K562 (cell line): Measurements from ENCODE around the gene WFIKKN1. TPM values are rescaled to one million over a fixed set of nuclear protein-coding genes. Genes with fewer than 3 reads are reported as not detected.

Experiments
- BRF1 ChIP-seq: IDR thresholded peaks from 3 replicates; pipeline ENCODE4 v1.6.1; 2011; ENCODE audit warnings: borderline replicate concordance, mild to moderate bottlenecking; ENCODE audit not compliant: insufficient read length; ENCODE audit errors: extremely low read depth
- C11orf30 ChIP-seq: fragments of 450-650 bp; IDR thresholded peaks from 2 replicates; pipeline ENCODE4 v1.6.1; 2016; ENCODE audit warnings: low read depth, mild to moderate bottlenecking
- CREBBP ChIP-seq: IDR thresholded peaks from one replicate; pipeline ENCODE4 v1.6.1; 2012; ENCODE audit warnings: low read depth, mild to moderate bottlenecking, control low read depth, inconsistent platforms, low read length
- GABPB2 ChIP-seq: fragments of 250-450 bp; sonication (Bioruptor Pico); conservative IDR thresholded peaks from 2 replicates; pipeline ENCODE4 v1.5.1; 2021; ENCODE audit warnings: mild to moderate bottlenecking
- MCM5 ChIP-seq: fragments of 450-650 bp; IDR thresholded peaks from 2 replicates; pipeline ENCODE4 v1.6.1; 2016; ENCODE audit warnings: low read depth
- MEF2D ChIP-seq: conservative IDR thresholded peaks from 2 replicates; pipeline ENCODE4 v1.6.1; 2016; ENCODE audit warnings: low read depth, missing genetic modification characterization, missing compliant biosample characterization
- MXI1 ChIP-seq: IDR thresholded peaks from 2 replicates; pipeline ENCODE4 v1.6.1; 2011; ENCODE audit warnings: low read depth, mild to moderate bottlenecking, improper control_type of control experiment, low read length
- RBM15 ChIP-seq: fragments of 200-400 bp; formaldehyde crosslinking; IDR thresholded peaks from 2 replicates; pipeline ENCODE4 v1.6.1; 2018; ENCODE audit warnings: mild to moderate bottlenecking, low read length, moderate library complexity; ENCODE audit not compliant: insufficient read depth
- ZKSCAN1 ChIP-seq: fragments of 150-350 bp; IDR thresholded peaks from 2 replicates; pipeline ENCODE4 v1.6.1; 2016; ENCODE audit warnings: low read depth, low read length
- ZNF408 ChIP-seq: fragments of 250-450 bp; sonication (Bioruptor Pico); IDR thresholded peaks from 2 replicates; pipeline ENCODE4 v1.4.0; 2020; ENCODE audit warnings: low read depth, mild to moderate bottlenecking, moderate library complexity
- ZNF561 ChIP-seq: fragments of 450-650 bp; formaldehyde crosslinking; conservative IDR thresholded peaks from 2 replicates; pipeline ENCODE4 v1.4.0; 2020; ENCODE audit warnings: mild to moderate bottlenecking, moderate library complexity
- ZNF644 ChIP-seq: fragments of 200-800 bp; sonication (Bioruptor generic); IDR thresholded peaks from 2 replicates; pipeline ENCODE4 v1.6.1; 2016; ENCODE audit warnings: low read depth, missing genetic modification characterization, missing compliant biosample characterization
- polyA plus RNA-seq, 8 experiments: library from polyadenylated mRNA; depleted of rRNA in 4 of 8; stranded (reverse) in 5 of 8; unstranded in 3 of 8; fragments of >200 nt; fragmentation: Nextera tagmentation in 2 of 8; fragmentation: Illumina TruSeq in 1 of 8; extraction: Ambion mirVana in 2 of 8; extraction: Trizol in 1 of 8; gene quantifications; 2 replicates each; pipeline versions ENCODE4 v1.2.1 to v1.2.3, GENCODE V29; 2011 to 2014; ENCODE audit warnings: inconsistent platforms in 1 of 8, missing spikeins in 1 of 8
- total RNA-seq, 7 experiments: library from RNA; depleted of rRNA in 6 of 7; stranded (reverse); fragments of >200 nt in 6 of 7; fragmentation: Illumina TruSeq in 2 of 7; extraction: Trizol in 2 of 7; gene quantifications; 2 replicates each; pipeline versions ENCODE4 v1.2.1 to v1.2.3, GENCODE V29; 2011 to 2021; ENCODE audit warnings: low replicate concordance in 1 of 7
- TF ChIP-seq, protein P1 (sequence below): fragments of 250-450 bp; sonication (Bioruptor Pico); IDR thresholded peaks from 2 replicates; pipeline ENCODE4 v1.5.0; 2021; ENCODE audit warnings: mild to moderate bottlenecking, moderate library complexity
- TF ChIP-seq, protein P2 (sequence below): sonication (generic); formaldehyde crosslinking; IDR thresholded peaks from 2 replicates; pipeline ENCODE4 v1.8.0; 2022; ENCODE audit warnings: mild to moderate bottlenecking, missing genetic modification reagents
- TF ChIP-seq, protein P3 (sequence below), 2 experiments: fragments of 450-650 bp in 1 of 2; sonication (generic) in 1 of 2; formaldehyde crosslinking; conservative IDR thresholded peaks; 2 replicates each; pipeline versions ENCODE4 v1.4.0 to v1.8.1; 2020 to 2022; ENCODE audit warnings: mild to moderate bottlenecking in 1 of 2, missing genetic modification reagents in 1 of 2
- TF ChIP-seq, protein P4 (sequence below): fragments of 250-450 bp; sonication (Bioruptor Pico); IDR thresholded peaks from 2 replicates; pipeline ENCODE4 v1.8.0; 2022; ENCODE audit warnings: inconsistent platforms, mild to moderate bottlenecking, moderate library complexity, borderline replicate concordance
- TF ChIP-seq, protein P5 (sequence below): fragments of 250-450 bp; sonication (Bioruptor Pico); IDR thresholded peaks from 2 replicates; pipeline ENCODE4 v1.5.0; 2021
- TF ChIP-seq, protein P6 (sequence below), 2 experiments: fragments of 450-650 bp; conservative IDR thresholded peaks; 2 replicates each; pipeline ENCODE4 v1.6.1; 2017; ENCODE audit warnings: mild to moderate bottlenecking in 2 of 2, moderate library complexity in 2 of 2

Gene WFIKKN1
- total and polyA plus RNA-seq, 9 of the 15 experiments (the other 6 are each of a cell fraction or from before 2014, with no cell fraction given): 0.14 to 1.1 (median 0.50) TPM; not detected in 4

DNA sequence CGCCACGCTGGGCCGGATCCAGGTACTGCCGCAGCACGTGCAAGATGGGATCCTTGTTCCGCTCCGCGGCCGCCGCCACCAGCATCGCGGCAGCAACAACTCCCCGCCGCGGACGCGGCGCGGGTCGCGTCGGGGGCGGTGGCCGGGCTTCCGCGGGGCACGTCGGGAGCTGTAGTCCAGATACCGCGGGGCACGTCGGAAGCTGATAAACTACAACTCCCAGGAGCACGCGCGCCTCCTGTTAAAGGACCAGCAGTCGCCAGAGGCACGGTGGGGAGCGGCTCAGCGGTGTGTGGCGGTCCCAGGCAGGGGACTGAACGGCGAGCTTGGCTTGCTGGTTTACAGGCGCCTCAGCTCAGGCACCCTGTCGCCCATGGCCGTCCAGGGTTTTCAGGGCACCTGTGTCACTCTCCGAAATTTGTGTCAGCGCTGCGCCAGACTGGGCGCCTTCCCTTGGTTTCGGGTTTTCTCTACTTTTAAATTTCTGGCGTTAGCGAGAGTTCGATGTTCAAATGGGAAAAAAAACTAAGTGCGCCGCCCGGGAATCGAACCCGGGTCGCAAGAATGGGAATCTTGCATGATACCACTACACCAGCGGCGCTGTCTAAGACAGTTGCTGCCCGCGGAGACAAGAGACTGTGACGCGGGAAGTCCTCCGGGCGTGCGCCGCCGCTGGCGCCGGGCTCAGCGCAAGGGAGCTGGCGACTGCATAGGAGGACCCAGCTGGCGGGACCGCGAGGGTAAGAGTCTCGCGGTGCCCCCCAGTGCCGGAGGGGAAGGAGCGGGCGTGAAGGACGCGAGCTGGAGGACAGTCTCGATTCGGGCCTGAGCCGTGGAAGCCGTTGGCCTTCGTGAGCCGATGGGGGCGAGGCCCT lies 5.7 kb downstream of the WFIKKN1 start, which contains the start of gene METTL26 (continued):
- TF ChIP-seq, protein P1, sequence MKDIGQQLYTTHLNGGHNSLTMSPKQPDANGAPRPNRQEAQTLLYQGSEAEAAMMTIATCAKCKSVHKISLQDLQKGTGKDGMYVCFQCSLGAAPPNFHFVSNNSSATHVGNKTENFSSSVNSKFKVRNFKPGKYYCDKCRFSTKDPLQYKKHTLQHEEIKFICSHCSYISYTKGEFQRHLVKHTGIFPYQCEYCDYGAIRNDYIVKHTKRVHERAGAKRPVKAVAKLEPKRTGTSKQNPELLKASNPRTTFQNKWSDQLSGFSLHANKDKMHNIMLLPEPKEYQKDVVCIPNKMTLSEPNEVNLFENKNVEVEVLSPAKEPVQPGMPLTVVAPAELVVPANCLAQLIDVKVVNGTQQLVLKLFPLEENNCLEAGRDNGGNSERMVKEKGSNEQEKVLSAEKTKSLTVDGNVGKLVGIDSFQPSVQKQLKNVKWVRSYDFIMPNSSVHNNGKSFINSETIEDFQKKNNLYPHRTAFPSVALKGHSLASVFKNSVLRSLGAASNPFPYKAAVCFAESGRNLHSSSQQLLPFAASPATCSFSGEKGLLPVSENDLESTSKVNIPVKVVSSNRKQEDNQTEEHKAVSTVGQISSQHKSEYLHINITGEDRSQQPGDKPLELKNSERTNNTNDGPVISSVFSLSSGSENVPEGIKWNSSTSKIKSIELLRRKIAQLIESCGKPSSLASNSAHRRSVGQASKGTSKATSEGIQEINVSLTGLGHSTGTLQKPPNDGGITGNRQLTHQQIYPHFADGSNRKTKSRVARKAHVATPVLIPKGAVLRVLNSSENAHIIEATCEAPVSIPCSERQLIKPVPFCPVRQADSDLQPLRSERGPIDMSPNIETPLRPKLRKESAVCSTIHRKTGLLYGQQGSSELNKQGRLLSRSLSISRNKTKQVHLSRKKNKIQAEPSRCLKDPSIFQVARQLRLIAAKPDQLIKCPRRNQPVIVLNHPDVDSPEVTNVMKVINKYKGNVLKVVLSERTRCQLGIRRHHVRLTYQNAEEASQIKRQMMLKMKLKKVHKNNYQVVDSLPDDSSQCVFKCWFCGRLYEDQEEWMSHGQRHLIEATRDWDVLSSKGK (CRISPR knock-in tag): no peak
- TF ChIP-seq ZNF561: no peak
- TF ChIP-seq BRF1: peak; percentile 80
- no peak for TF ChIP-seq RBM15
- peak; percentile 88 for TF ChIP-seq ZNF644 (tag)
- no peak for TF ChIP-seq CREBBP
- no peak; the same call in 1 of the 2 replicates for TF ChIP-seq ZKSCAN1
- no peak for TF ChIP-seq MCM5
- TF ChIP-seq C11orf30: no peak
- no peak for TF ChIP-seq GABPB2 (CRISPR knock-in tag)
- TF ChIP-seq, protein P2, sequence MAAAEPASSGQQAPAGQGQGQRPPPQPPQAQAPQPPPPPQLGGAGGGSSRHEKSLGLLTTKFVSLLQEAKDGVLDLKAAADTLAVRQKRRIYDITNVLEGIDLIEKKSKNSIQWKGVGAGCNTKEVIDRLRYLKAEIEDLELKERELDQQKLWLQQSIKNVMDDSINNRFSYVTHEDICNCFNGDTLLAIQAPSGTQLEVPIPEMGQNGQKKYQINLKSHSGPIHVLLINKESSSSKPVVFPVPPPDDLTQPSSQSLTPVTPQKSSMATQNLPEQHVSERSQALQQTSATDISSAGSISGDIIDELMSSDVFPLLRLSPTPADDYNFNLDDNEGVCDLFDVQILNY (CRISPR knock-in tag): peak; percentile 70; the same call in 1 of the 2 replicates
- TF ChIP-seq MXI1: peak; percentile 84; the same call in 1 of the 2 replicates
- TF ChIP-seq, protein P3, sequence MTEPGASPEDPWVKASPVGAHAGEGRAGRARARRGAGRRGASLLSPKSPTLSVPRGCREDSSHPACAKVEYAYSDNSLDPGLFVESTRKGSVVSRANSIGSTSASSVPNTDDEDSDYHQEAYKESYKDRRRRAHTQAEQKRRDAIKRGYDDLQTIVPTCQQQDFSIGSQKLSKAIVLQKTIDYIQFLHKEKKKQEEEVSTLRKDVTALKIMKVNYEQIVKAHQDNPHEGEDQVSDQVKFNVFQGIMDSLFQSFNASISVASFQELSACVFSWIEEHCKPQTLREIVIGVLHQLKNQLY (CRISPR knock-in tag; conservative IDR thresholded peaks at IDR 0.05): no peak
- TF ChIP-seq ZNF408: no peak
- TF ChIP-seq, protein P4, sequence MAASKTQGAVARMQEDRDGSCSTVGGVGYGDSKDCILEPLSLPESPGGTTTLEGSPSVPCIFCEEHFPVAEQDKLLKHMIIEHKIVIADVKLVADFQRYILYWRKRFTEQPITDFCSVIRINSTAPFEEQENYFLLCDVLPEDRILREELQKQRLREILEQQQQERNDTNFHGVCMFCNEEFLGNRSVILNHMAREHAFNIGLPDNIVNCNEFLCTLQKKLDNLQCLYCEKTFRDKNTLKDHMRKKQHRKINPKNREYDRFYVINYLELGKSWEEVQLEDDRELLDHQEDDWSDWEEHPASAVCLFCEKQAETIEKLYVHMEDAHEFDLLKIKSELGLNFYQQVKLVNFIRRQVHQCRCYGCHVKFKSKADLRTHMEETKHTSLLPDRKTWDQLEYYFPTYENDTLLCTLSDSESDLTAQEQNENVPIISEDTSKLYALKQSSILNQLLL (CRISPR knock-in tag): no peak
- no peak for TF ChIP-seq MEF2D (tag)
- TF ChIP-seq, protein P5, sequence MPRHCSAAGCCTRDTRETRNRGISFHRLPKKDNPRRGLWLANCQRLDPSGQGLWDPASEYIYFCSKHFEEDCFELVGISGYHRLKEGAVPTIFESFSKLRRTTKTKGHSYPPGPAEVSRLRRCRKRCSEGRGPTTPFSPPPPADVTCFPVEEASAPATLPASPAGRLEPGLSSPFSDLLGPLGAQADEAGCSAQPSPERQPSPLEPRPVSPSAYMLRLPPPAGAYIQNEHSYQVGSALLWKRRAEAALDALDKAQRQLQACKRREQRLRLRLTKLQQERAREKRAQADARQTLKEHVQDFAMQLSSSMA (CRISPR knock-in tag): no peak
- TF ChIP-seq, protein P6, sequence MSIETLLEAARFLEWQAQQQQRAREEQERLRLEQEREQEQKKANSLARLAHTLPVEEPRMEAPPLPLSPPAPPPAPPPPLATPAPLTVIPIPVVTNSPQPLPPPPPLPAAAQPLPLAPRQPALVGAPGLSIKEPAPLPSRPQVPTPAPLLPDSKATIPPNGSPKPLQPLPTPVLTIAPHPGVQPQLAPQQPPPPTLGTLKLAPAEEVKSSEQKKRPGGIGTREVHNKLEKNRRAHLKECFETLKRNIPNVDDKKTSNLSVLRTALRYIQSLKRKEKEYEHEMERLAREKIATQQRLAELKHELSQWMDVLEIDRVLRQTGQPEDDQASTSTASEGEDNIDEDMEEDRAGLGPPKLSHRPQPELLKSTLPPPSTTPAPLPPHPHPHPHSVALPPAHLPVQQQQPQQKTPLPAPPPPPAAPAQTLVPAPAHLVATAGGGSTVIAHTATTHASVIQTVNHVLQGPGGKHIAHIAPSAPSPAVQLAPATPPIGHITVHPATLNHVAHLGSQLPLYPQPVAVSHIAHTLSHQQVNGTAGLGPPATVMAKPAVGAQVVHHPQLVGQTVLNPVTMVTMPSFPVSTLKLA (conservative IDR thresholded peaks at IDR 0.05): peak; percentile 89 to 97
